SU-DHL-6 (cell line): ENCODE results near the gene QKI.

Experiments used
- H2AFZ ChIP-seq: fragments of 200-600 bp; sonication (generic); 2 replicates; pipeline ENCODE4 v1.6.1; 2014; ENCODE audit warnings: low read depth, mild to moderate bottlenecking, moderate library complexity, mixed read lengths, antibody characterized with exemption, low read length; ENCODE audit not compliant: severe bottlenecking
- H3F3A ChIP-seq: fragments of 200-600 bp; shearing (Covaris generic); 2 replicates; pipeline ENCODE4 v1.6.0; 2016; ENCODE audit warnings: antibody characterized with exemption, mild to moderate bottlenecking; ENCODE audit not compliant: insufficient read depth
- H3K27ac ChIP-seq: fragments of 200-600 bp; sonication (generic); 2 replicates; pipeline ENCODE4 v1.5.1; 2016; ENCODE audit warnings: low read depth, mild to moderate bottlenecking, low read length, moderate library complexity, mixed read lengths
- H3K27me3 ChIP-seq: fragments of 200-600 bp; sonication (generic), shearing (Covaris generic); 2 replicates; pipeline ENCODE4 v1.6.0; 2014; ENCODE audit warnings: mild to moderate bottlenecking, low read length
- H3K36me3 ChIP-seq: fragments of 200-600 bp; sonication (generic); 2 replicates; pipeline ENCODE4 v1.6.1; 2014; ENCODE audit warnings: mild to moderate bottlenecking, low read length, mixed read lengths
- H3K4me2 ChIP-seq: fragments of 300-600, 200-600 bp; shearing (Covaris generic), sonication (generic); 2 replicates; pipeline ENCODE4 v1.6.0; 2014; ENCODE audit warnings: low read length, low read depth, mild to moderate bottlenecking; ENCODE audit not compliant: poor library complexity, severe bottlenecking
- H3K4me3 ChIP-seq: fragments of 200-600 bp; sonication (generic); 2 replicates; pipeline ENCODE4 v1.5.1; 2014; ENCODE audit warnings: antibody characterized with exemption, low read length, mild to moderate bottlenecking, mixed read lengths; ENCODE audit not compliant: insufficient read depth, poor library complexity, severe bottlenecking
- H3K79me2 ChIP-seq: fragments of 200-600 bp; sonication (generic); 2 replicates; pipeline ENCODE4 v1.6.1; 2014; ENCODE audit warnings: mild to moderate bottlenecking, low read length, moderate library complexity; ENCODE audit not compliant: insufficient read depth
- H3K9ac ChIP-seq: fragments of 200-600 bp; sonication (generic); 2 replicates; pipeline ENCODE4 v1.7.0; 2014; ENCODE audit warnings: mild to moderate bottlenecking, low read length
- H3K9me2 ChIP-seq: fragments of 200-600 bp; sonication (generic); replicated peaks from 2 replicates; pipeline ENCODE4 v1.6.1; 2014; ENCODE audit warnings: low read length; ENCODE audit not compliant: insufficient read depth
- H3K9me3 ChIP-seq: fragments of 200-600 bp; sonication (generic); 2 replicates; pipeline ENCODE4 v1.6.1; 2014; ENCODE audit warnings: low read length, mixed read lengths; ENCODE audit not compliant: insufficient read depth
- H4K20me1 ChIP-seq: fragments of 200-600 bp; sonication (generic); 2 replicates; pipeline ENCODE4 v1.6.1; 2014; ENCODE audit warnings: low read depth, mild to moderate bottlenecking, antibody characterized with exemption, low read length, moderate library complexity, mixed read lengths
- EZH2phosphoT487 ChIP-seq: fragments of 200-600 bp; sonication (generic), shearing (Covaris generic); conservative IDR thresholded peaks from 2 replicates; pipeline ENCODE4 v1.6.1; 2018; ENCODE audit warnings: mild to moderate bottlenecking, antibody characterized with exemption, low read length, moderate library complexity, mixed read lengths
- TF ChIP-seq, protein P1 (sequence below): fragments of 200-600 bp; sonication (generic); IDR thresholded peaks from one replicate; pipeline ENCODE4 v1.5.1; 2017; ENCODE audit warnings: antibody characterized with exemption, mild to moderate bottlenecking, low read length, moderate library complexity; ENCODE audit not compliant: insufficient read depth, poor library complexity, severe bottlenecking

Gene QKI

GRCh38 chr6:163507965-163508364 lies 93.4 kb downstream of the QKI start:
- H3K27me3 ChIP-seq, result no peaks in the 10 kb centered on the region
- H3F3A ChIP-seq, result no peaks in the 10 kb centered on the region
- peaks cover 23% of the 10 kb centered on the region; the same call in 1 of the 2 replicates for H3K79me2 ChIP-seq
- H3K36me3 ChIP-seq, result peaks cover 12% of the 10 kb centered on the region; the same call in 1 of the 2 replicates
- H3K9me3 ChIP-seq, result peaks cover 25% of the 10 kb centered on the region; the same call in 1 of the 2 replicates
- H2AFZ ChIP-seq, result no peak overlapping the region
- H3K9me2 ChIP-seq, result no peaks in the 10 kb centered on the region
- no peak for TF ChIP-seq EZH2phosphoT487
- TF ChIP-seq, protein P1, sequence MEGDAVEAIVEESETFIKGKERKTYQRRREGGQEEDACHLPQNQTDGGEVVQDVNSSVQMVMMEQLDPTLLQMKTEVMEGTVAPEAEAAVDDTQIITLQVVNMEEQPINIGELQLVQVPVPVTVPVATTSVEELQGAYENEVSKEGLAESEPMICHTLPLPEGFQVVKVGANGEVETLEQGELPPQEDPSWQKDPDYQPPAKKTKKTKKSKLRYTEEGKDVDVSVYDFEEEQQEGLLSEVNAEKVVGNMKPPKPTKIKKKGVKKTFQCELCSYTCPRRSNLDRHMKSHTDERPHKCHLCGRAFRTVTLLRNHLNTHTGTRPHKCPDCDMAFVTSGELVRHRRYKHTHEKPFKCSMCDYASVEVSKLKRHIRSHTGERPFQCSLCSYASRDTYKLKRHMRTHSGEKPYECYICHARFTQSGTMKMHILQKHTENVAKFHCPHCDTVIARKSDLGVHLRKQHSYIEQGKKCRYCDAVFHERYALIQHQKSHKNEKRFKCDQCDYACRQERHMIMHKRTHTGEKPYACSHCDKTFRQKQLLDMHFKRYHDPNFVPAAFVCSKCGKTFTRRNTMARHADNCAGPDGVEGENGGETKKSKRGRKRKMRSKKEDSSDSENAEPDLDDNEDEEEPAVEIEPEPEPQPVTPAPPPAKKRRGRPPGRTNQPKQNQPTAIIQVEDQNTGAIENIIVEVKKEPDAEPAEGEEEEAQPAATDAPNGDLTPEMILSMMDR, result no peak
- no peak overlapping the region for H3K27ac ChIP-seq
- H3K9ac ChIP-seq, result no peak overlapping the region
- peaks cover 7% of the 10 kb centered on the region; the same call in 1 of the 2 replicates for H4K20me1 ChIP-seq
- no peak overlapping the region for H3K4me3 ChIP-seq
- no peak overlapping the region for H3K4me2 ChIP-seq

DNA sequence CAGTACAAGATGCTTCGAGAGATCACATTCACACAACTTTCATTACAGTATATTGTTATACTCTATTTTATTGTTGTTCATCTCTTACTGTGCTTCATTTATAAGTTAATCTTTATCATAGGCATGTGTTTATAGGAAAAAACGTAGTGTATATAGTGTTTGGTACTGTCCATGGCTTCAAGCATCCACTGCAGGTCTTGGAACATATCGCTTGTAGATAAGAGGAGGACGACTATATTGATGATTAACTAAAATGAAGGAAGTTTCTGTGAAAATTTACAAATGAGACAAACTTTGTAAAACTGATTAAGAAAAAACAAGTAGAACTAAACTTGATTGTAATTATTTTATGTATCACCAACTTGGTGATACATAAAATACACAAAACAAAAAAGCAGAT lies 98.5 kb downstream of the QKI start:
- TF ChIP-seq EZH2phosphoT487, result no peak
- TF ChIP-seq, protein P1, result no peak
- Histone ChIP-seq H3K27ac (no peak overlapping the region), H3K9ac (no peak overlapping the region)

DNA sequence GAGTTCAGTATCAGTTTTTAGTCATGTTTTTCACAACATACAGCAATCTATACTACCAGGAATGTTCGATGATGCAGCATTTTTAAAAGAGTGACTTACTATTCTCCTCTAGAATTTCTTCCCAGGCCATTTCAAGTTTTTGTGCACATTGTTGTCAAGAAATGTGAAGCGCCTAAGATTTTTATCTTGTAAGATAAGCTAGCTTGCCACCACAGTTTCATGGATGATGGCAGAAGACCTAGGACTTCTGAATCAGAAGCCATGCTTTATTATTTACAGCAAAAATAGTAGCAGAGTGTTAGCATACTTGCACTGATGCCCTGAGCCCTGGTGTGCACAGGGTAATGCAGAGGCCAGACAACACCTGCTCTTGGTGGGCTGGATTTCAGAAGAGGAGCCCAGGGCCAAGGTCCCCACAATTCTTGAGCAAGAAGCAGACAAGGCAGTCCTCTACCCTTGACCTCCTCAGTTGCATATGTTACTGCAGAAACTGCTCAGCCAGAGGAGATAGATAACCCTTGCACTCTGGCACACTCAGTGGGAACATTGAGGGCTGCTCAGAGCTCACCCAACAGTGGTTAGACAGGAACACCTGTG lies 99.2 kb downstream of the QKI start:
- H3K27ac ChIP-seq, result no peak overlapping the region
- H3F3A ChIP-seq, result no peaks in the 10 kb centered on the region
- no peak overlapping the region for H3K4me3 ChIP-seq
- H3K9ac ChIP-seq, result no peak overlapping the region
- H4K20me1 ChIP-seq, result peaks cover 7% of the 10 kb centered on the region; the same call in 1 of the 2 replicates
- H3K79me2 ChIP-seq, result peaks cover 4% of the 10 kb centered on the region; the same call in 1 of the 2 replicates
- no peak for TF ChIP-seq EZH2phosphoT487
- TF ChIP-seq, protein P1, result no peak
- H3K9me3 ChIP-seq, result no peaks in the 10 kb centered on the region
- no peaks in the 10 kb centered on the region for H3K27me3 ChIP-seq
- H3K4me2 ChIP-seq, result no peak overlapping the region
- H3K36me3 ChIP-seq, result no peaks in the 10 kb centered on the region
- H3K9me2 ChIP-seq, result no peaks in the 10 kb centered on the region
- H2AFZ ChIP-seq, result no peak overlapping the region

More for the DNA sequence above, 98.5 kb downstream of the QKI start:
- Histone ChIP-seq H2AFZ (no peak overlapping the region), H4K20me1 (peaks cover 7% of the 10 kb centered on the region; the same call in 1 of the 2 replicates), H3K79me2 (peaks cover 6% of the 10 kb centered on the region; the same call in 1 of the 2 replicates), H3K9me2 (no peaks in the 10 kb centered on the region), H3K9me3 (peaks cover 3% of the 10 kb centered on the region; the same call in 1 of the 2 replicates), H3K4me2 (no peak overlapping the region), H3F3A (no peaks in the 10 kb centered on the region), H3K36me3 (no peaks in the 10 kb centered on the region), H3K27me3 (no peaks in the 10 kb centered on the region), H3K4me3 (no peak overlapping the region)
